Measurements from ENCODE around the gene SFT2D1.

DNA sequence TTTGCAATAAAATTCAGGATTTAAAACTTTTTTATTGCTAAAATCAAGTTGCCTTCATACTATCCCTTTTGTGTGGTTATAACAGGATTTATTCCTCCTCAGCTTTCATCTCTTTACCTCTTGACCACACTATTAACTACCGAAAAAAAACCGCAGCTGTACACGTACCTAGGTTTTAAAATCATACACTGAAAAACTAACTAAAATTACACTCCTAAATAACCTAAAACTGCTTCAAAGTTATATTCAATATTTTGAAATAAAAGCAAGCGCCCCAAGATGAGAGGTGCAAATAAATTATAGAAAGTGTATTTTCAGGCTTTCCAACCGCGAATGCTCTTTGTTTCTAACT is 39.0 kb upstream of the SFT2D1 start:
- TF ChIP-seq, protein P1, sequence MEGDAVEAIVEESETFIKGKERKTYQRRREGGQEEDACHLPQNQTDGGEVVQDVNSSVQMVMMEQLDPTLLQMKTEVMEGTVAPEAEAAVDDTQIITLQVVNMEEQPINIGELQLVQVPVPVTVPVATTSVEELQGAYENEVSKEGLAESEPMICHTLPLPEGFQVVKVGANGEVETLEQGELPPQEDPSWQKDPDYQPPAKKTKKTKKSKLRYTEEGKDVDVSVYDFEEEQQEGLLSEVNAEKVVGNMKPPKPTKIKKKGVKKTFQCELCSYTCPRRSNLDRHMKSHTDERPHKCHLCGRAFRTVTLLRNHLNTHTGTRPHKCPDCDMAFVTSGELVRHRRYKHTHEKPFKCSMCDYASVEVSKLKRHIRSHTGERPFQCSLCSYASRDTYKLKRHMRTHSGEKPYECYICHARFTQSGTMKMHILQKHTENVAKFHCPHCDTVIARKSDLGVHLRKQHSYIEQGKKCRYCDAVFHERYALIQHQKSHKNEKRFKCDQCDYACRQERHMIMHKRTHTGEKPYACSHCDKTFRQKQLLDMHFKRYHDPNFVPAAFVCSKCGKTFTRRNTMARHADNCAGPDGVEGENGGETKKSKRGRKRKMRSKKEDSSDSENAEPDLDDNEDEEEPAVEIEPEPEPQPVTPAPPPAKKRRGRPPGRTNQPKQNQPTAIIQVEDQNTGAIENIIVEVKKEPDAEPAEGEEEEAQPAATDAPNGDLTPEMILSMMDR (conservative IDR thresholded peaks at IDR 0.05; ENCODE audit: low read depth, low read length): no peak
- TF ChIP-seq MAFK (IDR thresholded peaks at IDR 0.05; ENCODE audit: low read depth, low read length) (no peak), POLR2A (IDR thresholded peaks at IDR 0.05; ENCODE audit: low read depth, low read length) (no peak), BHLHE40 (IDR thresholded peaks at IDR 0.05; ENCODE audit: low read depth, low read length) (no peak), RFX5 (IDR thresholded peaks at IDR 0.05; ENCODE audit: low read depth, low read length) (no peak), RAD21 (IDR thresholded peaks at IDR 0.05; ENCODE audit: low read length) (no peak)
